NCI-H2196 (cell line): ENCODE results near the gene PLPPR3.
A peak's percentile ranks its signal among the peaks of the same experiment; 100 is the strongest.

Experiments used
- DNase-seq: peaks from one replicate; lab custom pipeline; 2025; ENCODE audit not compliant: unreplicated experiment; lab: John Stamatoyannopoulos, UW

PLPPR3 gene

DNA sequence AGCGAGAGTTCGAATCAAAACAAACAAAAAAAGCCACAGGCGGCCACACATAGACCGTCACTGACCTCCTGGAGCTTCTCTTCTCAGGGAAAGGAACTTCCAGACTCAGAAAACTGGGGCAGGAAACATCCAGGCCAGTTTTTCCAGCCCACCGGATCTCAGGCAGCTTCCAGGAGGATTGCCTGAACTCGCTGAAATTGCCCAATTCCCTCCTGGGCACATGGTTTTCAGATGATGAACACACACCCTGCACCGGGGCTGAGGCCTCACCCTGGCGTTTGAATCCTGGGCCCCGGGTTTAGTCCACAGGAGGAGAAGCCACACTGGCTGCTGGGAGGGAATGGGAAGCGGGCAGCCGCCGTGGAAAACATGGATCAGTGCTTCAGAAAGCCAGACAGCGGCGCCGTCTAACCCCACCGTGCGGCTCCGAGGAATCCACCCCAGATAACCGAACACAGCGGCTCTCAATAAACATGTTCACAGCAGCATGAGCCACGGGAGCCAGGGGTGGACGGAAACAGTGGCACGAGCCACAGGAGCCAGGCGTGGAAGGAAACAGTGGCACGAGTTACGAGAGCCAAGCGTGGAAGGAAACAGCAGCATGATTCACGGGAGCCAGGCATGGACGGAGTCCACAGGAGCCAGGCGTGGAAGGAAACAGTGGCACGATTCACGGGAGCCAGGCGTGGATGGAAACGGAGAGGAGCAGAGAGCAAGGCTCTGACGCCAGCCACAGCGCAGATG, 42.7 kb downstream of the PLPPR3 start:
- no peak for DNase-seq

DNA sequence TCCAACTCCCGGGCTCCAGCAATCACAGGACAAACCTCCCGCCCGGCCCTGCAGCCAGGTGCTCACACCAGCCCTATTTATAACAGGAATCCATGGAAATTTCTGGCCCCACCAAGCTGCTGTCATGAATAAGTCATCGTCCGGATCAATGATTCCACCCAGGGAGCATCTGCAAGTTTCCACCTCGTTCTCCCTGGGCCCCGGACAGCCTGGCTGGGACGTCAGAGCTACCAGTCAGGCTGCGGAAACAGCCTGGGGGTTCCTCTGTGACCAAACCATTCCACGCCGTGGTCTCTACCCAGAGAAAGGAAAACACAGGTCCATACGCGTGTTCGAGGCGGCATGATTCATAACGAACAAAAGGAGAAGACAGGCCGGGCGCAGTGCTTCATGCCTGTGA, 45.2 kb downstream of the PLPPR3 start:
- no peak for DNase-seq

GRCh38 chr19:772730-773436, 48.9 kb downstream of the PLPPR3 start:
- DNase-seq = peak; percentile 21

GRCh38 chr19:772063-772462, 49.7 kb downstream of the PLPPR3 start:
- DNase-seq = no peak

- DNase-seq = peak; percentile 14
These were observed 50.4 kb downstream of the PLPPR3 start for GRCh38 chr19:771332-771785.

DNA sequence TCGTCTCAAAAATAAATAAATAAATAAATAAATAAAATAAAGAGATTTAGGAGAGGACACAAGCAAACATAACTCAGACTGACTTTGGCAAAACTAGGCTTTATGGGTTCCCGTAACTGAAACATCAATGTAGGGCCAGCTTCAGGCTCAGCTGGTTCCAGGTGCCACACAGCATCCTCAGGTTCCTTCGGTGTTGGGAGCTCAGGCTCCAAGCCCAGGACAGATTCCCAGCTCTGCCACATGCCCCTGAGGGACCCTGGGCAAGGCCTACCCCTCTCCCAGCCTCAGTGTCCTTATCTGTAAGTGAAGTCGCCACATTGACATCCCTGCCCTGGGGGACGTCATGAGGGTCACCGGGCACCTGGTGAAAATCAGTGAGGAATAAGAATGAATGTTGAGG, 52.1 kb downstream of the PLPPR3 start:
- DNase-seq = no peak

GRCh38 chr19:768424-768823, 53.3 kb downstream of the PLPPR3 start:
- DNase-seq = no peak

GRCh38 chr19:765179-765738, 56.5 kb downstream of the PLPPR3 start:
- DNase-seq = no peak

- DNase-seq = no peak
These were observed 57.5 kb downstream of the PLPPR3 start for GRCh38 chr19:764301-764700.

- DNase-seq = no peak
These were observed 57.9 kb downstream of the PLPPR3 start for GRCh38 chr19:763869-764268.

GRCh38 chr19:763181-763580, 58.6 kb downstream of the PLPPR3 start:
- no peak for DNase-seq
